ENCODE measurements around the gene SLC25A15.
A peak's percentile ranks its signal among the peaks of the same experiment; 100 is the strongest.

SLC25A15 gene

GRCh38 chr13:40789275-40790153, at the start of gene SLC25A15:
SLC25A15 (plus strand) TSS chr13:40789611; CDS start chr13:40793227, 3,616 bp downstream.
- 0 out of 2 replicates have a peak, but pooled peaks cover 5% of the 10 kb centered on the region for H3F3A ChIP-seq (ENCODE audit: insufficient read depth)
- no peaks in the 10 kb centered on the region for H3K36me3 ChIP-seq (ENCODE audit: low read length)
- peak within 1 kb of the TSS; percentile 84 for H2AFZ ChIP-seq (ENCODE audit: low read depth, low read length, severe bottlenecking)
- TF ChIP-seq EZH2phosphoT487 (conservative IDR thresholded peaks at IDR 0.05; ENCODE audit: low read length) (no peak), CTCF (IDR thresholded peaks at IDR 0.05; ENCODE audit: insufficient read depth, low read length, poor library complexity, severe bottlenecking) (no peak)
- H3K4me2 ChIP-seq (ENCODE audit: low read depth, low read length, poor library complexity, severe bottlenecking) = peak within 1 kb of the TSS; percentile 71
- H3K4me3 ChIP-seq (ENCODE audit: insufficient read depth, low read length, poor library complexity, severe bottlenecking) = peak within 1 kb of the TSS; percentile 66
- H3K27me3 ChIP-seq (ENCODE audit: low read length) = no peaks in the 10 kb centered on the region
- H4K20me1 ChIP-seq (ENCODE audit: low read depth, low read length) = no peaks in the 10 kb centered on the region
- peak within 1 kb of the TSS; percentile 82 for H3K9ac ChIP-seq (ENCODE audit: low read length)
- H3K9me2 ChIP-seq (replicated peaks; ENCODE audit: insufficient read depth, low read length) = no peaks in the 10 kb centered on the region
- H3K27ac ChIP-seq (ENCODE audit: low read depth, low read length) = peak within 1 kb of the TSS; percentile 67
- H3K9me3 ChIP-seq (ENCODE audit: insufficient read depth, low read length) = no peaks in the 10 kb centered on the region
- H3K79me2 ChIP-seq (ENCODE audit: insufficient read depth, low read length) = peaks cover 11% of the 10 kb centered on the region; the same call in 1 of the 2 replicates

- H3K9me3 ChIP-seq (ENCODE audit: insufficient read depth, low read length) = no peaks in the 10 kb centered on the region
- H3K36me3 ChIP-seq (ENCODE audit: low read length) = peaks cover 50% of the 10 kb centered on the region
Measured at GRCh38 chr13:40749327-40749726, 40.1 kb upstream of the SLC25A15 start.

GRCh38 chr13:40755082-40755700, 34.2 kb upstream of the SLC25A15 start:
- no peaks in the 10 kb centered on the region for H3K9me3 ChIP-seq (ENCODE audit: insufficient read depth, low read length)
- no peaks in the 10 kb centered on the region for H3K9me2 ChIP-seq (replicated peaks; ENCODE audit: insufficient read depth, low read length)
- TF ChIP-seq CTCF (IDR thresholded peaks at IDR 0.05; ENCODE audit: insufficient read depth, low read length, poor library complexity, severe bottlenecking) (no peak), EZH2phosphoT487 (conservative IDR thresholded peaks at IDR 0.05; ENCODE audit: low read length) (no peak)
- no peaks in the 10 kb centered on the region for H4K20me1 ChIP-seq (ENCODE audit: low read depth, low read length)
- H3K9ac ChIP-seq (ENCODE audit: low read length) = peak overlapping the region; percentile 61
- H3K4me2 ChIP-seq (ENCODE audit: low read depth, low read length, poor library complexity, severe bottlenecking) = peak overlapping the region; percentile 84
- peaks cover 16% of the 10 kb centered on the region for H3K79me2 ChIP-seq (ENCODE audit: insufficient read depth, low read length)
- H3K36me3 ChIP-seq (ENCODE audit: low read length) = peaks cover 24% of the 10 kb centered on the region
- no peaks in the 10 kb centered on the region for H3K27me3 ChIP-seq (ENCODE audit: low read length)
- peak overlapping the region; percentile 32 for H2AFZ ChIP-seq (ENCODE audit: low read depth, low read length, severe bottlenecking)
- H3K27ac ChIP-seq (ENCODE audit: low read depth, low read length) = peak overlapping the region; percentile 91
- H3F3A ChIP-seq (ENCODE audit: insufficient read depth) = peaks cover 67% of the 10 kb centered on the region
- peak overlapping the region; percentile 51 for H3K4me3 ChIP-seq (ENCODE audit: insufficient read depth, low read length, poor library complexity, severe bottlenecking)

More at GRCh38 chr13:40749327-40749726, 40.1 kb upstream of the SLC25A15 start:
- Histone ChIP-seq H3K27me3 (ENCODE audit: low read length) (no peaks in the 10 kb centered on the region), H3K27ac (ENCODE audit: low read depth, low read length) (peak overlapping the region; percentile 57; the same call in 1 of the 2 replicates), H3K4me3 (ENCODE audit: insufficient read depth, low read length, poor library complexity, severe bottlenecking) (no peak overlapping the region), H4K20me1 (ENCODE audit: low read depth, low read length) (no peaks in the 10 kb centered on the region), H2AFZ (ENCODE audit: low read depth, low read length, severe bottlenecking) (no peak overlapping the region), H3K9ac (ENCODE audit: low read length) (no peak overlapping the region), H3K9me2 (replicated peaks; ENCODE audit: insufficient read depth, low read length) (no peaks in the 10 kb centered on the region), H3K79me2 (ENCODE audit: insufficient read depth, low read length) (no peaks in the 10 kb centered on the region), H3K4me2 (ENCODE audit: low read depth, low read length, poor library complexity, severe bottlenecking) (peak overlapping the region; percentile 36), H3F3A (ENCODE audit: insufficient read depth) (peaks cover 42% of the 10 kb centered on the region; the same call in 1 of the 2 replicates)
- TF ChIP-seq EZH2phosphoT487 (conservative IDR thresholded peaks at IDR 0.05; ENCODE audit: low read length) = no peak
- TF ChIP-seq CTCF (IDR thresholded peaks at IDR 0.05; ENCODE audit: insufficient read depth, low read length, poor library complexity, severe bottlenecking) = peak; percentile 15
